Fibroblast of the aortic adventitia (primary cell): ENCODE measurements around the gene NEAT1. TPM values are rescaled to one million over a fixed set of nuclear protein-coding genes. Genes with fewer than 3 reads are reported as not detected.

Experiments
- DNase-seq: peaks from one replicate; pipeline ENCODE4 v3.0.0-alpha.2; 2010; ENCODE audit warnings: low read depth
- H3K4me3 ChIP-seq: 2 replicates; pipeline ENCODE4 v1.5.1; 2011; ENCODE audit warnings: low read depth, mild to moderate bottlenecking, control low read depth, low read length, moderate library complexity
- total RNA-seq: library from RNA; depleted of rRNA; stranded (reverse); fragments of >200 nt; gene quantifications from 2 replicates; pipeline ENCODE4 v1.2.3, GENCODE V29; 2012; ENCODE audit warnings: low replicate concordance
- TF ChIP-seq, protein P1 (sequence below): IDR thresholded peaks from 2 replicates; pipeline ENCODE4 v1.5.1; 2011; ENCODE audit warnings: mild to moderate bottlenecking, low read length, control low read depth, inconsistent platforms; ENCODE audit not compliant: insufficient read depth

Gene NEAT1
- total RNA-seq, 1 donor, result 527 TPM

GRCh38 chr11:65474864-65475263, 52.3 kb downstream of the NEAT1 start:
- no peak overlapping the region for H3K4me3 ChIP-seq
- no peak for DNase-seq
- TF ChIP-seq, protein P1, sequence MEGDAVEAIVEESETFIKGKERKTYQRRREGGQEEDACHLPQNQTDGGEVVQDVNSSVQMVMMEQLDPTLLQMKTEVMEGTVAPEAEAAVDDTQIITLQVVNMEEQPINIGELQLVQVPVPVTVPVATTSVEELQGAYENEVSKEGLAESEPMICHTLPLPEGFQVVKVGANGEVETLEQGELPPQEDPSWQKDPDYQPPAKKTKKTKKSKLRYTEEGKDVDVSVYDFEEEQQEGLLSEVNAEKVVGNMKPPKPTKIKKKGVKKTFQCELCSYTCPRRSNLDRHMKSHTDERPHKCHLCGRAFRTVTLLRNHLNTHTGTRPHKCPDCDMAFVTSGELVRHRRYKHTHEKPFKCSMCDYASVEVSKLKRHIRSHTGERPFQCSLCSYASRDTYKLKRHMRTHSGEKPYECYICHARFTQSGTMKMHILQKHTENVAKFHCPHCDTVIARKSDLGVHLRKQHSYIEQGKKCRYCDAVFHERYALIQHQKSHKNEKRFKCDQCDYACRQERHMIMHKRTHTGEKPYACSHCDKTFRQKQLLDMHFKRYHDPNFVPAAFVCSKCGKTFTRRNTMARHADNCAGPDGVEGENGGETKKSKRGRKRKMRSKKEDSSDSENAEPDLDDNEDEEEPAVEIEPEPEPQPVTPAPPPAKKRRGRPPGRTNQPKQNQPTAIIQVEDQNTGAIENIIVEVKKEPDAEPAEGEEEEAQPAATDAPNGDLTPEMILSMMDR, result no peak

DNA sequence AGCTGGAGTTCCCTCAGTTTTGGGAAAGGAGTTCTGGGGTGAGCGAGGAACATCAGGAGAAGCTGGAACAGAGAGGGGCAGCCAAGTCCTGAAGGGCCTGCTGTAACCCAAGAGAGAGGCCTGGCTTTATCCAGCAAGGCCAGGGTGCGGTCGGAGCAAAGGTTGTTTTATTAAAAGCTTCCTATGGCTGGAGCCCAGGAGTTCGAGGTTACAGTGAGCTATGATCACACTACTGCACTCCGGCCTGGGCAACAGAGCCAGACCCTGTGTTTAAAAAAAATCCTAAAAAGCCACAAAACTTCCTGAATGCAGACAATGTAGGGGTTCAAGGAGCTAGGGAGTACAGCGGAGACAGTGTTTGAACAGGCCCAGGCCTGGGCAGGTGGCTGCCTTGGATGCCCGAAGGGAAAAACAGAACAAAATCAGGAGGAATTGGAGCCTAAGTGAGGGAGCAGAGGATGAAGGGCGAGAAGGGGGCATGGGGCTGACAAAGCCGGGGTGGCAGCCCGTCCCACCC, 54.1 kb downstream of the NEAT1 start:
- TF ChIP-seq, protein P1, result no peak
- peak overlapping the region; percentile 80 for H3K4me3 ChIP-seq
- DNase-seq, result peak; percentile 69

DNA sequence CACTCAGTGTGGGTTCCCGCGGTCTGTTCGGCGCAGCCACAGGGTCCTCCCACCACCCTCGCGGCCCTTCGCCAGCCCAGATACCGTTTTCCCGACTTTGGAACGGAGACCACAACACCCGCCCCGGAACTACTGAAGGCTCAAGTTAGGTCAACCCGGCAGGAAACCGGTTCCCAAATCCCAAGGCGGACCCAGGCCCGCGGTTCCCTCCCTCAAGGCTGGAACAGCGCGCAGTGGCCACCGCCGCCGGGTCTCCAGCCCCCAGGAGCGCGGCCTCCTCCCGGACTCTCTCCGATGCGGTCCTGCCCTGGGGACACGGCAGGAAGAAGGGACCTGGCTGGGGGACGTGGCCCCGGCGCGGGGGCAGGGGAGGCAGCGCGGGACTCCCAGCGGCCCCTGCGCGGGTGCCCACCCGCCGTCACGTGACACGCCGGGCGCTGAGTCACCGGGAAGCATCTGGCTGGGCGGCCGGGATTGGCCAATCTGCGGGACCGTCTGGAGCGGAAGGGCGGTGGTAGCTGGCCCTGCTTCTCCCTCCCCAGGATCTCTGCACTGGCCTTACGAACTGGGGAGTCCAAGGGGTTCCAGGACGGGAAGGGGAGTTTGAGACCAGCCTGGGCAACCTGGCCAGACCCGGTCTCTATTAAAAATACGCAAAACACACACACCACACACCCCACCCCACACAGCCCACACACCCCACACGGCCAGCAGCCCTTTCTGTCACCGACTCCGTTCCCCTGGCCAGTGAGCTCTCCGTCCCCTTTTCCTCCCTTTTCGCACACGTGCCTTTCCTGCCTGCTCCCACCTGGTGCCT, 54.8 kb downstream of the NEAT1 start:
- TF ChIP-seq, protein P1, result no peak
- DNase-seq, result peak; percentile 92
- H3K4me3 ChIP-seq, result peak overlapping the region; percentile 80

- DNase-seq, result peak; percentile 70
- peak overlapping the region; percentile 52 for H3K4me3 ChIP-seq
- TF ChIP-seq, protein P1, result no peak
These were observed 56.0 kb downstream of the NEAT1 start for GRCh38 chr11:65478388-65479183.

DNA sequence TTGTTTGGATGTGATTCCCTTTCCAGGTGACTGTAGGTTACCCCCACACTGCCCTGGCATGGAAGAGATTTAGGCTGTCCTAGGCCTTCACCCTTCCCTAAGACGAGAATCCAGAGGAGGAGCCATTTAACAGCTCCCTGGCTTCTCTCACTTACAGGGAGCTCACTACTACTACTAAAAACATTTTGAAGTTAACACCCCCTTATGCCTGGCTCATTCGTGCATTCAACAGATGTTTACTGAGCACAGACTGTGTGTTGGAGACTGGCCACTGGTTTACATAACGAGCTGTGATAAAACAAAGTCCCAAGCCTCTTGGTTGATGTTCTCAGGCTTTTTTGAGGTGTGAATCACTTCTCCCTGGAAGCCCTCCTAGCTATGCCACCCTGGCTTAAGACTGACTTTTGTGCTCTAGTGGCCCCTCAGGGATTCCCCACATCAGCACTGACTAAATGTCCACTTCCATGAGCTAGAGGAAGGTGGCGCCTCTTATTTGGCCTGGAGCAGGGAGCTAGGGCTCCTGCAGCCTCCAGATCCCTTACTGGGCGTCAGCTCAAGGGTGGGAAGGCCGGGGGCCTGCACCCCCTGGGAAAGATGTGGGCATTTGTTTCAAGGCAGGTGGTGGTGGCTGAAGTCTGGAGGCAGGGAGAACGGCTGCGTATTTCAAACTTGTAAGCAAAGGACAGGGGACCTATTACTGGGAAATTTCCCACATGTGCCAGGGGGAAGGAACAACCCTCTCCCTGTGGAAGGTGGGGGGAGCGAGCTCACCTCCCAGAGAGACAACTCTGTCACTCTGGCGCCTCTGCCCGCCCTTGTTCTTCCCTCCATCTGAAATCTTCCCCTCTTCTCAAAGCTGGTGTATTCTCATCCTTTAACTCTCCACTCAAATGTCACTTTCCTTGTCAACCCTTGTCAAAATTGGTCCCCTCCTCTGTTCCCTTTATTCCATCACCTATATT, 56.9 kb downstream of the NEAT1 start:
- DNase-seq, result peak; percentile 99
- TF ChIP-seq, protein P1, result peak; percentile 61
- H3K4me3 ChIP-seq, result peak overlapping the region; percentile 52

GRCh38 chr11:65482306-65482850, 59.8 kb downstream of the NEAT1 start:
- TF ChIP-seq, protein P1, result no peak
- no peak for DNase-seq
- H3K4me3 ChIP-seq, result no peak overlapping the region
